NCI-H146 treated with DMSO at 0.1 percent for 48 hours (cell line): Measurements from ENCODE around the gene TSPAN18.

ENCODE experiments used
- DNase-seq: peaks from one replicate; lab custom pipeline; 2025; ENCODE audit not compliant: unreplicated experiment; lab: John Stamatoyannopoulos, UW

The TSPAN18 gene

DNA sequence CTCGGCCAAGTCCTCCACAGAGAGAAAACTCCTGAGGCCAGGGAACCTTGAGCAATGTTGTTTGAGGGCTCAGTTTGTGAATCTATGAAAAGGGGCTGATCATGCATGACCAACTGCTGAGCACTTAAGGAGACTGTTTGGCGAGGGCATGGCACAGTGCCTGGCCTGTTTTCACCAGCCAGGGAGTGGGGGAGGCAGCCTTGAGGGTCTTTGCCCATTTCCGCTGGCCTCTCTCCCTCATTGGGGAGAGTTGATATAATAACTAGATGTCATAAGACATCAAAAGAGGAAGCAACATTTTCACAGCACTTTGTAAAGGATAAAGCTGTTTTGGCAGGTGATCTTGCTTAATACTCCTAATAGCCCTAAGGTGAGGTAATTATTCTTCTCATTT, 113.3 kb downstream of the TSPAN18 start:
- DNase-seq = no peak

DNA sequence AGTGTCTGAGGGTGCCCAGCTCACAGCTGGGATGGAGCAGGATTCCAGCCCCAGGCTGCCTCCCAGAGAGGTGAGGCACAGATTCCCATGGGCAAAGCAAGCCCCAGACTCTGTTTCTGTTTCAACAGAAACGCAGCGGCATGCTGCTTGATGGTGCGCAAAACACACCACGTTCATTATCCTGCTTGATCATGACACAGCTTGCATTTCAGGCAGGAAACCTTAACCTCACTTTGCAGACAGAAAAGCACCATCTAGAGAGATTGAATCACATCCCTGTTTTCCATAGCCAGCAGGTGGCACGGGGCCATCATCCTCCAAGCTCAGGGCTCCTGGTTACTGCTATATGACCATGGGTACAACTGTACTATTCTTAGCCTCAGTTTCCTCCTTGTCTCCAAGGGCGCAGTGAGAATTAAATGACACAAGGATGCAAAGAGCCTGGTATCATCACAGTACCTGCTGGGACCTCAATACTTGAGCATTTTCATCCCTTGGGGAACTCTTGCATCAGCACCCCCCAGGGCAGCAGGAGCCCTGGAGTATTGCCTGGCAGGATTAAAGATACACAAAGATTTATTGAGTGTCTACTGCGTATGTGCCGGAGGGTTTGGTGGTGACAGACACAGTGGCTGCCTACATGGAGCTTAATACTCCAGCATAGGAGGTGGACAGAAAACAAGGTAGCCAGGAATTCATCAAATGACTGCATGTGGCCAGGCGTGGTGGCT, 113.9 kb downstream of the TSPAN18 start:
- DNase-seq = no peak

DNA sequence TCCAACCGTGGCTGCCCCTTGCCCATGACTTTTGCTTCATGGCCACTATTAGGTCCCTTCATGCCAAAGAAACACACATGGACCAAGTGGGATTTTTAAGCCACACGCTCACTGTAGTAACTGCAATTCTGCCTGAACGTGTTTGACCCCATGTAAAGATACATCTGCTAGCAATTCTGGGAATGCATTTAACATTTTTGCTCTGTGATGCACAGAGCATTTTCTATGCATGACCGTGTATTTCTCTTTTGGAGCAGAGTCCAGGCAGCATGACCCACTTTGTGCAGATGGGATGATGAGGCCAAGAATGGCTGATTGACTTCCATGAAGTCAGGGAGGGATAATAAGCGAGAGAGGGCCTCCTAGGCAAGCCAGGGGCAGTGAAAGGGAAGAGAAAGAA, 115.5 kb downstream of the TSPAN18 start:
- DNase-seq = no peak

DNA sequence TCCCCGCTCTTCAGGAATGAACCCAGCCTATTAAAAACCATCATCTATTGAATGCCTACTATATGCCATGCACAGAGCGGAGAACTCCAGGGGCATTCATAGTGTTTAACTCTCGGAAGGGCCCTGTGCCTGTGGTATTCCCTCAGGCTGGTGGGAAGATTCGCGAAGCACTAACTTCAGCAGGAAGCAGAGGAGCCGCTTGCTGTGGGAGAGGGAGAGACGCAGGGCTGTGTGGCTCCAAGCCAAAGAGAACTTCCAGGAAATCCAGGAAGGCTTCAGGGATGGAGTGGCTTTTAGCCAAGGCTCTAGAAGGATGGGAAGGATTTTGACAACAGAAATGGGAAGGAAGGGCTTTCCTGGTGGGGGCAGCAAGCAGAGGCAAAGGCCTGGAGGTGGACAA, 120.1 kb downstream of the TSPAN18 start:
- DNase-seq = no peak

DNA sequence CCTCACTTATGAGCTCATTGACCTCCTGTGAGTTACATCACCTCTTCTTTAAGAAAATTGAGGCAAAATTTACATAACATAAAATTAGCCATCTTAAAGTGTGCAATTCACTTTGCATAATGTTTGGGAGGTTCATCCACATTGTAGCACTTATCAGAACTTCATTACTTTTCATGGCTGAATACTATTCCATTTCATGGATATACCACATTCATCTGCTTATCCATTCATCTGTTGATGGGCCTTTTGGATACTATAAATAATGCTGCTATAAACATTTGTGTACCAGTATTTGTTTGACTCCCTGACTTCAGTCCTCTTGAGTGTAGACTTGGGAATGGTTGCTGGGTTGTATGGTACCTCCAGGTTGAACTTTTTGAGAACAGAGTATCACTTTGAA, 120.6 kb downstream of the TSPAN18 start:
- no peak for DNase-seq

DNA sequence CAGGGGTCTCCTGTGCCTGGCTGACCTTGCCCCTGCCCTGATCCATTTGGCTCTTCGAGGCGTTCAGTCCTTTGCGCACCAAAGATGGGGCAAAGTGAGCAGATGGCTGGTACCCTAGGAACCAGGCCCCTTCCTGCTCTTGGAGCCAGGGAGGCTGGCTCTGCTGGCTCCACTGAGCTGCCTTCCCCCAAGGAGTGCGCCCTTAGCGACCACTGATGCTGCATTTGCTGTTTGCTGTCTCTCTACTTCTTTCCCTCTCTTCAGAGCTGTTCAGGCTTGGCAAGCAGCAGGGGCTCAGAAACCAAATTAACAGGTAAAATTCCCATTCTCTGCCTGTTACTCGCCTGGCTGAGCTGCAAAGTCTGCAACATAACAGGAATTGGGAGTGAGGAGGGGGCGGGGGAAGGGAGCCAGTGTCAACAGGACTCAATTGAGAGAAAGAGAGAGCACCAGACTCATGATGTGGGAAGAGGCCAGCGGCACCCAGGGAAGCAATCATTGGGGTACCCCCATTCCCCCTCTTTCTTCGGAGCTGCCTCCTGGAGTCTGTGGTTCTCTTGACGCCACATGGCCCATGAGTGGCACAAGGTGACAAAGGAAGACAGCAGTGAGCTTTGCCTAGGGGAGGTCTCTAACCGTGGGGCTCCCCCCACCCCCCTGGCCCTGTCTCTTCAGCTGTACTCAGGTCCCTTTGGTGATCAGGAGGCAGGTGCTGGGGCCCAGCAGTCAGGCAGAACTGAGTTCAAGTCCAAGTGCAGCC, 121.6 kb downstream of the TSPAN18 start:
- DNase-seq = no peak

DNA sequence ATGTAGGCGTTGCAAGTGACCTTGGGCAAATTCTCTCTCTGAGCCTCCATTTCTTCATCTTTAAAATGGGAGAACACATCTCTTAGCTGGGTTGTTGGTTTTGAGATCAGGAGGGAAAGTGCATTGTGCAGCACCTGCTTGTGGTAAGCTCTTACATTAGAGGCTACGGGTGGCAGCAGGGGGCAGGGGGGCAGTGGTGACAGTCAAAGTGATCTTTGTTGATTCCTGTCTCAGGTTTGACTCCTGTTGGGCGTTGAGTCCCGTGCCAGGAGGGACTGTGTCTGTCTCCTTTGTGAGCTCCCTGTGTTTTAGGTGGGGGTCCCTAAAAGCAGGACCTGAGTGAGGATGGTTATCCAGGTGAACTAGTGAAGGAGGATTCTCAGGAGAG, 122.2 kb downstream of the TSPAN18 start:
- no peak for DNase-seq

DNA sequence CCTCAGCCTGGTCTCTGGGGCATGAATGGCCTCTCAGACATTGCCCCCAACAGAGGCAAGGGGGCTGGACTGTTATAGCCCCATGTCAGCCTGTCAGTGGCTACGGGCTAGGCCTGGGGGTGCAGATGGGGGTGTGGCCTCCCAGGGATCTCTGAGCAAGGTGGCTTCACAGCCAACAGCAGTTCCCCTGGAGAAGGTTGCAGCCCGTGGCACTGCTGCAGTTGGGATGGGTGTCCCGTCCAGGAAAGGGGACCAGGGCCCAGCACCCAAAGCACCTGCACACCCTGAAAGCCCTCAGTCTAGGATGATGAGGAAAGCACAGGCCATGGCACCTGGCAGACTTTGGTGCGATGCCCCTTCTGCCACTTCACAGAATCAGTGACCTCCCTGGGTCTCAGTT, 122.7 kb downstream of the TSPAN18 start:
- no peak for DNase-seq

DNA sequence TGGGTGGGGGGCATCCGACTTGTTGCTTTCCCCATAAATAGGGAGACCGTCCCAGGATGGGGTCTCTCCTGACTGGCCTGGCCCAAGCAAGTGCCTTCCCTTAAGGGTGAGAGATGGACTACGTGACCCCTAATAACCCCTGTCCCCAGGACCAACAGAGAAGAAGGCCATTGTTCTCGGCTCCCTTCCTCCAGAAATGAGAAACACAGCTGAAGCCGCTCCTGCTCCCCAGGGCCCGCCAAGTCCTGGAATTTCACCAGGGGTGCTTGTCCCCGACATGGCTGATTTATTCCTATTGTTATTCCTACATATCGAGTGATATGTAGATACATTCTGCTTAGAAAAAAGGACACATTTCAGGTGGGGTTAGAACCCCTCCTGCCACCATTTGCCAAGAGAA, 123.2 kb downstream of the TSPAN18 start:
- DNase-seq = no peak

DNA sequence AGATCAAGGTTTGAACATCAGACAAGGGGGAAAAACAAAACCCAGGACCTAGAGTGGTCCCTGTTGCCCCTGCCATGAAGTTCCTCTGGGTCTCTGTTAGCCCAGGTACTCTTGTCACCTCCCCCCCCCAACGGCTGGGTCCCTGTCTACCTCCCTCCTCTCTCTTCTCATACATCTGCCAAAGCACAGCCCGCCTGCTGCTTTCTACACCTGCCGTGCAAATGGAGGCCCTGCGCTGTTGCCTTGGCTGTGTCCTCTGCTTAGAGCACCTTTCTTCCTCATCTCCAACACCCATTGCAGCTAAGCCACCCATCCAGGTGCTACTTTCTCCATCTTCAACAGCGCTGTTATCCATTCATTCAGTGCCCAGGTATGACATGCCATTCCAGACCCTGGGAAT, 124.7 kb downstream of the TSPAN18 start:
- no peak for DNase-seq

DNA sequence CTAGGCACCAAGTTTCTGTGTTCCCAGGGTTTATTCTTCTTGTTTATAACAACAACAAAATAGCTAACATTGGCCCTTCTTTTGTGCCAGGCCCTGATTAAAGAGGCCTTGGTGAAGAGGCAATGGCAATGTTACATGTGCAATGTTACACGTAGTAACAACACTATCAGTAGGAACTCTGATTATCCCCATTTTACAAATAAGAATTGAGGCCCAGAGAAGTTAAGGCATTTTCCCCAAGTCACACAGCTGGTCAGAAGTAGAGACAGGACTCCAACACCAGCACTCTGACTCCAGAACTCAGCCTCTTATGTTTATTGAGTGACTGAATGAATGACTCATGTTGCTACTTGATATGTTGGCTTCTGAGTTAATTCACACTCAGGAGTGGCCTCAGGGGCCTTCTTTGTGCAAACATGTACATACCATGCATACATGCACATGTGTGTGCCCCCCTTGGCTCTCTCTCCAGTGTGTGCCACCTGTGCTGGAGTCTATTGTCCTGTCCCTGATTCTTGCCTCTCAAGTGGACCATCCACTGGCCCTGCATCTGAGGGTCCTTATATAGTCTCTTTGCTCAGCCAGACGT, 125.5 kb downstream of the TSPAN18 start:
- no peak for DNase-seq

DNA sequence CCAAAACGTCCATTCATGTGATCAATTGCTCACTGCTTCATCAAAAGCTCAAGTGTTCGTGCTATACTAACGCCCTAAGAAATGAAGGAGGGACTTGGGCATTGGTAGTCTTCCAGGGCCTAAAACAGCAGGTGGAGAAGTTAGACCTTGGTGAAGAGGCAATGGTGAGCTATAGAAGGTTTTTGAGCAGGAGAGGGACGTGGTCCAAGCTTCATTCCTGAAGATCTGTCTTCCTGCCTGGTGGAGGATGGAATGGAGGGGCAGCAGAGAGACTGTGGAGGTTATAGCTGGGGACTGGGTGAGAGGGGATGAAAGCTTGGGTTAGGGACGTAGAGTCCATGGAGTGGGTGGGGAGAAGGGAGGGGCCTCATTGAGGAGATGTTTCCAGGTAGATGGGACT, 126.2 kb downstream of the TSPAN18 start:
- no peak for DNase-seq

DNA sequence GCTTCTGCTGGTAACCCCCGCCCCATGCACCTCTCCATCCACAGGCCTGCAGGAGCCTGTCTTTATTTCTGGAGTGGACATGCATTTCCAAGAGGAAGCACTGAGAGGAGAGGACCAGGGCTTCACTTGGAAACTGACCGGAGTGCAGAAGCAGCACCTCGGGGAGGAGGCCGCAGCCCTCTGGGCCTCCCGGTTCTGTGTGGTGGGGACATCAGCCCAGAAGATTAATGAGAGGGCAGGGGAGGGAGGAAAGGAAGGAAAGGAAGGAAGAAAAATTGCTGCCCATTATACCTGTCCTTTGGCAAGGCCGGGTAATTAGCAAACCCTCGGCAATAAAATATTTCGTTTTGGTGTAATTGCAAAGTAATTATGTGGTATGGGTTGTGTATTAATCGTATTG, 126.9 kb downstream of the TSPAN18 start:
- no peak for DNase-seq

DNA sequence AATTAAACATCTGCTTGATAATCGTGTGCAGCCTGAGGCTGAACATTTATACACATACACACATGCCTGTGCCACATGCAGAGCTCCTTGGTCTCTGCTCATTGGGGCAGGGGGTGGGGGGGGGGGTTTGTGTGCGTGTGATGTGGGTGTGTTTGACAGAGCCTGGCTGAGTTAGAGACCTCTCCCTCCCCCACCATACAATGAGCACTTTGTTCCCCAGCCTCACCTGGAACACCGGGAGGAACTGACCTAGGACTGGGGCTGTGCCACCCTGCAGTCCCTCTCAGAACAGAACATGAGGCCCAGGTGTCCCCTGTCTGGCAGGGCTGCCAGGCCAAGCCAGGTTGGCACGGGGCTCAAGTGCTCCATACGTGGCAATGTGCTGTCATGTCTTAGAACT, 127.3 kb downstream of the TSPAN18 start:
- no peak for DNase-seq

DNA sequence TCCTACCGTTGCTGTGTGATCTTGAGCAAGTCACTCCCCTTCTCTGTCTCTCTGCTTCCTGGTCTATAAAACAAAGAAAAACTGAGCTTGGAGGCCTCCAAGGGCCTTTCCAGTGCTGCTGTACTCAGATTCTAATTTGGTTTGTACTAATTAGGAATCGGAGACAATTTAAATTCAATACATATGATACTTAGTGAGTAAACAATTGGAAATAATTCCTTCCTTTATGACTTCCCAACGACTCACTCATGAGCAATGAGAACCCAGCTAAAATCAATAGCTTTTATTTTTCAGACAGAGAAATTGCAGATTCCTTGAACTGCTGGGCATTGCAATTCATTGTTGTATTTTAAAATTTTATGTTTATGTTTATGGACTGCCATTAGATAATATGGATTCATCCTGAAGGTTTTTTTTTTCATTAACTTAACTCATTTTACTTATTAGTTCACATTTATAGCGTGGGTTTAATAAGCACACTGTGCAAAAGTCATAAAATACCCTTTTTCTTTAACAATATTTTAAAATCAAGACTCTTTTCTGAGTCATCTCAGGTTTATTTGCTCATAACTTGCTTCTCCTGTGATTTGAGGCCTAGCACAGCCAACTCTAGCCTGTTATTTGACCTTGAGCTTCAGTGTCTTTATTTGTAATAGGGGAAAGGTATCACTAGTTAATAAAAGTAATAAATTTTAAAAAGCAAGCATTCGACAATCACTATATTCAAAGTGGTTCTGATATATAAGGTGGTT, 128.2 kb downstream of the TSPAN18 start:
- DNase-seq = no peak

DNA sequence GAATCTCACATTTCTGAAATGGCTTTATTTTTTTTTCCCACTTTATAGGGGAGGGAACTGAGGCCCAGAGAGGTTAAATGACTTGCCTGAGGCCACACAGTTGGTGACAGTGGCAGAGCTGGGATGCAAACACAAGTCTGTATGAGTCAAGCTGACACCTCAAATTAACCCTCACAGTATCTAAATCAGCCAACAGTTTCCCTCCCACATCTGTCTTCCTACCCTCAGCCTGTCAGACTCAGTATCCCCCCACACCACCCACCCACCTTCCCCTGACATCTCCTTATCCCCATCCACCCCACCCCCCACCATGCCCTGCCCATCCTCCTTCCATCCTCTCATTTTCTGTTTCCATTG, 128.7 kb downstream of the TSPAN18 start:
- DNase-seq = no peak

DNA sequence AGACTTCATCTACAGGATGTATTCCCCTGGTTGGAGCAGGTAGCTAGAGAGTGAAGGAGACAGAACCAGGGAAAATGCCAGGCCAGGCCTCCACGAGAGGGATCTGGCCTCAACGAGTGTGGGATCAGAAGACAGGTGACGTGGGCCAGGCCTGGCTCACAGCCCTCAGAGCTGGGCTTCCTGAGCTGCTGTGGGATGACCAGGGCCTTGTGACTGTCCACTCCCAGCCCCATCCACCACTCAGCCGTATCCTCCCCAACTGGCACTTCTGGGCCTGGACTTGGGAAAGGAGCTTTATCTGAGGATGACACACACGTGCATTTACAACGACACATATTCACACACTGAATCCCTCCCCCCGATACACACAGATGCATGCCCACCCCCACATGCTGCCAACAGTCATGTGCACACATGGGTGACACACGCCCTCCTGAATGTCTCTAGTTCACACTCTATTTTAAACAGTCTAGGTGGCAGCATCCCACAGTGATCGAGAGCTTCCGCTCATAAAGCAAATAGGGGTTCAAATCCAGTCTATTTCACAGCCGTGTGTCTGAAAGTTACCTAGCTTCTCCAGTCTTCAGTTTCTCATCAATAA, 130.8 kb downstream of the TSPAN18 start:
- no peak for DNase-seq

DNA sequence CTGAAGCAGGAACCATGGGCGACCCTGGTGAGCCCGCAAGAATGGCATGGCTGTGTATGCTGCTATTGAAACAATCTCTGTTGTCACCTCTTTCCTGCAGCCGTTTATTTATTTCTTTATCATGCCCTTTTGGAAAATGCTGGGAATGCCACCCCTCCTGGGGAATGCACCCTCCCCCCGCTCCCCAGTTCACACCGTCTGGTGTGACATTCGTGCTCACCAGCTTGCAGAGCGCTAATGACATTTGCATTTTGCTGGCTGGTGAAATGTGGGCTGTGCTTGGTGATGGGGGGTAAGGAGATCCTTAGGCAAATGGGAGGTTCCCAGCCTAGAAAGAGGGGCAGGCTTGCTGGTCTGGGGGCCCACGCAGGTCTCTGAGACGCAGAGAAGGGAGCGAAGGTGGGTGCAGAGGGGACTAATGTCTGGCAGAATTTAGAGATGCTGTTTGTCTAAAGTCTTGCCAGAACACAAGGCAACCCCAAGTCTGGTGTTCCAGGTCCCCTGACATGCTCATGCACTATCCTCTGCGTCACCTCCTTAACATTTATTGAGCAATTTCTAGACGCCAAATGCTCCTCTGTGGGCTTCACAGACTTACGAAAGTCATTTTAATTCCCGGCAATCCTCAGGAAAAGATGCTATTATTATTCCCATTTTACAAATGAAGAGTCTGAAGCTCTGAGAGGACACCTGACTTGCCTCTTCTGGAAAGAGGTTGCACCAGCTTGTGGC, 132.2 kb downstream of the TSPAN18 start:
- no peak for DNase-seq

DNA sequence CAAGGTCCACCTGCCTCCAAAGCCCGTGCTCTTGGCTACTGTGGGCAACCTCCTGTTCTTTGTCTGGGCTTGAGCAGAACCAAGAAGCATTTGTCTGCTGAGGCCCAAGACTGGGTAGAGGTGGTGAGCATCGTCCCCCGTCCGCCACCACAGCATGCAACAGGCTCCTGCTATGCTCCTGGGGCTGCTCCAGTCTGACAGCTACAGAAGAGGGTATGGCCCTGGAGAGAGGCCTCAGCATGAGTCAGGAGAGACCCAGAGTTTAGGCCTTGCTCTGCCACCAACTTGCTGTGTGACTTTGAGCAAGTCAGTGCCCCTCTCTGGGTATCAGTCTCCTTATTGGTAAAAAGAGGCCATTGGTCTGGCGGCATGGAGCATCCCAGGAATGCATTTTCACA, 132.8 kb downstream of the TSPAN18 start:
- DNase-seq = no peak

DNA sequence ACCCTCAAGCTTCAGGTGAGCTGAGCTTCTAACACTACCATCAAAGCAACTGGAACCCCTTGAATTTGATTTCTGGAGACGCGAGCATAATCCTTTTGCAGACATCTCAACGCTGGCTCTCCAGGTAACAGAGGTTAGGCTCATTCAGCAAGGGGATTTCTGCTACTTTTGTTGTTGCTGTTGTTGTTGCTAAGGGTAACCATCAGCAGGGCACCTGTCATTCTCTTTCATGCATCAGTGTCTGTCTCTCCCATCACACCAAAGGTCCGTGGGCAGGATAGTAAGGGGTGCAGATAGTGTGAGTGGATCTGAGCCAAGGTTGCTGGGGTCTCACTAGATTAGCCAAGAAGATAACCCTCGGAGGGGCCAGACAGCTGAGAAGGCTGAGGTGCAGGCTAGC, 133.6 kb downstream of the TSPAN18 start:
- DNase-seq = no peak
